Neuronal stem cell (in vitro differentiated cells): ENCODE results near the gene DCLK2.
A peak's percentile ranks its signal among the peaks of the same experiment; 100 is the strongest.

Source experiments
- DNase-seq: peaks from one replicate; pipeline ENCODE4 v3.0.0-alpha.2; 2013; ENCODE audit warnings: low spot score
- H2AFZ ChIP-seq: one replicate; pipeline ENCODE4 v1.6.1; 2013; ENCODE audit warnings: mild to moderate bottlenecking, low read length, inconsistent platforms
- H2AK5ac ChIP-seq: 2 replicates; pipeline ENCODE4 v1.6.1; 2013; ENCODE audit warnings: low read depth, mild to moderate bottlenecking, inconsistent platforms, low read length, moderate library complexity, mixed read lengths
- H2BK120ac ChIP-seq: 2 replicates; pipeline ENCODE4 v1.6.1; 2013; ENCODE audit warnings: low read depth, mild to moderate bottlenecking, inconsistent platforms, low read length, moderate library complexity, mixed read lengths
- H2BK12ac ChIP-seq: one replicate; pipeline ENCODE4 v1.6.1; 2013; ENCODE audit warnings: low read length, inconsistent platforms
- H2BK15ac ChIP-seq: 2 replicates; pipeline ENCODE4 v1.6.1; 2013; ENCODE audit warnings: mild to moderate bottlenecking, low read length, inconsistent platforms, mixed read lengths
- H2BK5ac ChIP-seq: one replicate; pipeline ENCODE4 v1.6.1; 2013; ENCODE audit warnings: inconsistent platforms, mild to moderate bottlenecking, low read length, moderate library complexity
- H3K14ac ChIP-seq: one replicate; pipeline ENCODE4 v1.6.1; 2013; ENCODE audit warnings: low read length, inconsistent platforms
- H3K18ac ChIP-seq: 2 replicates; pipeline ENCODE4 v1.6.1; 2013; ENCODE audit warnings: low read length, inconsistent platforms
- H3K23ac ChIP-seq: 2 replicates; pipeline ENCODE4 v1.6.1; 2013; ENCODE audit warnings: low read depth, mild to moderate bottlenecking, mixed read lengths, low read length, inconsistent platforms; ENCODE audit not compliant: poor library complexity
- H3K27ac ChIP-seq: replicated peaks from 3 replicates; pipeline ENCODE4 v1.5.1; 2013; ENCODE audit warnings: low read length, inconsistent platforms
- H3K27me3 ChIP-seq, 3 experiments: 2 replicates each; pipeline ENCODE4 v1.6.1; 2013; ENCODE audit warnings: low read length in 3 of 3, mild to moderate bottlenecking in 2 of 3, inconsistent platforms in 1 of 3, low read depth in 1 of 3, mixed read lengths in 1 of 3, moderate library complexity in 1 of 3; ENCODE audit not compliant: control insufficient read depth in 3 of 3, insufficient read depth in 3 of 3
- H3K36me3 ChIP-seq, 2 donors: replicated peaks in 1 of 2; 2 replicates each; pipeline ENCODE4 v1.6.1; 2013; ENCODE audit warnings: low read length in 2 of 2; ENCODE audit not compliant: control insufficient read depth in 2 of 2, insufficient read depth in 2 of 2
- H3K4ac ChIP-seq: 2 replicates; pipeline ENCODE4 v1.6.1; 2013; ENCODE audit warnings: inconsistent platforms, mild to moderate bottlenecking, low read length, moderate library complexity
- H3K4me1 ChIP-seq, 2 donors: 1 replicate in 1 of 2; 2 replicates in 1 of 2; pipeline ENCODE4 v1.6.1; 2013; ENCODE audit warnings: low read length in 2 of 2, low read depth in 1 of 2; ENCODE audit not compliant: control insufficient read depth in 2 of 2, insufficient read depth in 1 of 2
- H3K4me2 ChIP-seq: one replicate; pipeline ENCODE4 v1.6.1; 2013; ENCODE audit warnings: mild to moderate bottlenecking, low read length, inconsistent platforms; ENCODE audit not compliant: insufficient read depth, poor library complexity, severe bottlenecking
- H3K4me3 ChIP-seq, 2 donors: 2 replicates each; pipeline ENCODE4 v1.5.1; 2013; ENCODE audit warnings: low read length in 2 of 2, mild to moderate bottlenecking in 2 of 2, inconsistent platforms in 1 of 2, moderate library complexity in 1 of 2
- H3K79me1 ChIP-seq: one replicate; pipeline ENCODE4 v1.6.1; 2013; ENCODE audit warnings: low read depth, mild to moderate bottlenecking, inconsistent platforms, low read length, moderate library complexity
- H3K9ac ChIP-seq: one replicate; pipeline ENCODE4 v1.6.1; 2013; ENCODE audit warnings: mild to moderate bottlenecking, low read depth, low read length, inconsistent platforms; ENCODE audit not compliant: poor library complexity
- H3K9me3 ChIP-seq, 2 donors: replicated peaks in 1 of 2; 2 replicates each; pipeline versions ENCODE3 to v1.6.1; 2013; ENCODE audit warnings: low read length in 2 of 2, mild to moderate bottlenecking in 2 of 2, inconsistent platforms in 1 of 2, low read depth in 1 of 2, mixed read lengths in 1 of 2, moderate library complexity in 1 of 2; ENCODE audit not compliant: control insufficient read depth in 2 of 2, insufficient read depth in 1 of 2
- H4K8ac ChIP-seq: one replicate; pipeline ENCODE4 v1.6.1; 2013; ENCODE audit warnings: low read depth, mild to moderate bottlenecking, inconsistent platforms, low read length, moderate library complexity
- H4K91ac ChIP-seq: one replicate; pipeline ENCODE4 v1.6.1; 2013; ENCODE audit warnings: low read length, low read depth, mild to moderate bottlenecking, inconsistent platforms; ENCODE audit not compliant: poor library complexity
- WGBS, 2 donors: extraction: QIAGEN DNeasy Blood & Tissue Kit; methylation state at CpG; one replicate each; pipeline ENCODE4 v1.1.7; 2013; ENCODE audit warnings: missing lambda C conversion rate in 2 of 2, mixed read lengths in 1 of 2; ENCODE audit not compliant: insufficient read length in 2 of 2, insufficient replicate concordance in 1 of 2; ENCODE audit errors: extremely low coverage in 2 of 2; 5-methylcytosine and 5-hydroxymethylcytosine counted together

DCLK2 gene

GRCh38 chr4:150289881-150290280 lies 211.6 kb downstream of the DCLK2 start:
- no peaks in the 10 kb centered on the region for H3K36me3 ChIP-seq
- WGBS, 2 donors: no CpG with 5 or more reads among the region's 3 CpGs

DNA sequence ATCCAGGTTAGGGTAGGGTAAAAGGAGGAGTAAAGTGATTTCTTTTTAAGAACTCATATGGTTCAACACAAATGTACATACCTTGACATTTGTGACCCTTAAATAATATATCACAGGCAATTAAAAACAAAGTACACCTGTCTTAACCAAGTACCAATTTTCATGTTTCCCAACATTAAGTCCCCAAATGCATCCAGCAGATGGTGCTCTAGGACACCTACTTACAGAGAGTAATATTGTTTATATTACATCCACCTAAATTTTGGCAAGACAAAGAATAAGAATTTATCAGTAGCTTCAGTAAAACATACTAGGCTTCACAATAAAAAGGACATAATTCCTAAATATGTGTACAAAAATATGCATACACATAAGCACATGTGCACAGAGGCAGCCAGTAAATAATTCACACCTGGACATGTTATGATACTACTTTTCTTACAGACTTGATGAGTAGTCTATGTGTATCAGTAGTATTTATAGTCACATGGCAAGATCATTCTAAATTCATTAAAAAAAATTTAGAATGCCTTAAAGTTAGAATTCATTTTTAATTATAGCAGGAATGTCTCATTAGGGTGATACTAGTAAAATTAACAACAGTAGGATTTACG lies 219.7 kb downstream of the DCLK2 start:
- H3K9ac ChIP-seq: no peak overlapping the region
- peak; percentile 43 for DNase-seq
- H3K36me3 ChIP-seq: no peaks in the 10 kb centered on the region
- no peak overlapping the region for H2BK5ac ChIP-seq
- no peak overlapping the region for H2BK120ac ChIP-seq
- no peaks in the 10 kb centered on the region for H3K79me1 ChIP-seq
- H2BK15ac ChIP-seq: no peak overlapping the region
- no peak overlapping the region for H3K14ac ChIP-seq
- no peak overlapping the region for H2BK12ac ChIP-seq
- no peak overlapping the region for H3K27ac ChIP-seq
- H3K18ac ChIP-seq: no peak overlapping the region
- no peak overlapping the region for H4K91ac ChIP-seq
- no peaks in the 10 kb centered on the region for H3K9me3 ChIP-seq
- no peaks in the 10 kb centered on the region for H3K27me3 ChIP-seq
- no peak overlapping the region for H2AFZ ChIP-seq
- H3K4me1 ChIP-seq: no peaks in the 10 kb centered on the region
- no peak overlapping the region for H3K4me2 ChIP-seq
- no CpG with 5 or more reads among the region's 1 CpG for WGBS, 2 donors
- H4K8ac ChIP-seq: no peak overlapping the region
- no peak overlapping the region for H3K4ac ChIP-seq
- H2AK5ac ChIP-seq: no peak overlapping the region
- no peak overlapping the region for H3K23ac ChIP-seq
- no peak overlapping the region for H3K4me3 ChIP-seq

More at GRCh38 chr4:150289881-150290280, 211.6 kb downstream of the DCLK2 start:
- no peak overlapping the region for H4K91ac ChIP-seq
- no peak for DNase-seq
- H2BK15ac ChIP-seq: no peak overlapping the region
- H3K27me3 ChIP-seq: no peaks in the 10 kb centered on the region
- no peak overlapping the region for H3K27ac ChIP-seq
- H3K79me1 ChIP-seq: no peaks in the 10 kb centered on the region
- no peak overlapping the region for H3K4ac ChIP-seq
- H2BK5ac ChIP-seq: no peak overlapping the region
- H3K4me3 ChIP-seq: no peak overlapping the region
- H3K9ac ChIP-seq: no peak overlapping the region
- H2AK5ac ChIP-seq: no peak overlapping the region
- H3K4me2 ChIP-seq: no peak overlapping the region
- H2AFZ ChIP-seq: no peak overlapping the region
- no peak overlapping the region for H4K8ac ChIP-seq
- H3K23ac ChIP-seq: no peak overlapping the region
- no peak overlapping the region for H2BK12ac ChIP-seq
- no peaks in the 10 kb centered on the region for H3K9me3 ChIP-seq
- no peak overlapping the region for H3K18ac ChIP-seq
- peaks cover 2 to 6% of the 10 kb centered on the region in 2 donors for H3K4me1 ChIP-seq
- no peak overlapping the region for H3K14ac ChIP-seq
- H2BK120ac ChIP-seq: no peak overlapping the region

- no peak overlapping the region for H3K9ac ChIP-seq
These were observed 221.6 kb downstream of the DCLK2 start for GRCh38 chr4:150299816-150300215.

GRCh38 chr4:150302553-150302952 lies 224.3 kb downstream of the DCLK2 start:
- DNase-seq: no peak
- no peak overlapping the region for H4K91ac ChIP-seq
- no peak overlapping the region for H4K8ac ChIP-seq
- H2BK5ac ChIP-seq: no peak overlapping the region
- H2AFZ ChIP-seq: no peak overlapping the region
- H3K27ac ChIP-seq: no peak overlapping the region
- no peaks in the 10 kb centered on the region for H3K4me1 ChIP-seq
- H3K14ac ChIP-seq: no peak overlapping the region
- H3K36me3 ChIP-seq: no peaks in the 10 kb centered on the region
- no peaks in the 10 kb centered on the region for H3K79me1 ChIP-seq
- H2BK12ac ChIP-seq: no peak overlapping the region
- no peaks in the 10 kb centered on the region for H3K27me3 ChIP-seq
- no peak overlapping the region for H3K4me2 ChIP-seq
- no peak overlapping the region for H2BK15ac ChIP-seq
- H3K4ac ChIP-seq: no peak overlapping the region
- WGBS, 2 donors: no CpG with 5 or more reads among the region's 4 CpGs
- H2BK120ac ChIP-seq: no peak overlapping the region
- H3K4me3 ChIP-seq: no peak overlapping the region
- H3K9me3 ChIP-seq: no peaks in the 10 kb centered on the region
- no peak overlapping the region for H3K23ac ChIP-seq
- no peak overlapping the region for H2AK5ac ChIP-seq
- H3K9ac ChIP-seq: no peak overlapping the region
- no peak overlapping the region for H3K18ac ChIP-seq

More at GRCh38 chr4:150299816-150300215, 221.6 kb downstream of the DCLK2 start:
- Histone ChIP-seq H3K4me2 (no peak overlapping the region), H2AK5ac (no peak overlapping the region), H3K27me3 (no peaks in the 10 kb centered on the region), H3K9me3 (no peaks in the 10 kb centered on the region), H3K4me3 (no peak overlapping the region), H3K36me3 (no peaks in the 10 kb centered on the region), H4K8ac (no peak overlapping the region), H3K79me1 (no peaks in the 10 kb centered on the region), H2BK5ac (no peak overlapping the region), H2BK12ac (no peak overlapping the region), H3K4me1 (no peaks in the 10 kb centered on the region), H3K14ac (no peak overlapping the region), H3K27ac (no peak overlapping the region), H2BK120ac (no peak overlapping the region), H2AFZ (no peak overlapping the region), H3K4ac (no peak overlapping the region), H3K23ac (no peak overlapping the region), H3K18ac (no peak overlapping the region), H4K91ac (no peak overlapping the region), H2BK15ac (no peak overlapping the region)
- no peak for DNase-seq
- no CpG with 5 or more reads among the region's 4 CpGs for WGBS, 2 donors
